Activated T-cell treated with anti-CD3 and anti-CD28 coated beads for 1 hour (primary cell): ENCODE data around the gene RPS6KB2.
"Not testable (repeated sequence)": the region's sequence is repeated elsewhere in the genome, so short reads cannot be mapped to it uniquely, and the experiment has no call there.

ENCODE experiments used
- DNase-seq: peaks from one replicate; pipeline ENCODE4 v3.0.0-alpha.2; 2020; ENCODE audit warnings: low read depth

Gene RPS6KB2

DNA sequence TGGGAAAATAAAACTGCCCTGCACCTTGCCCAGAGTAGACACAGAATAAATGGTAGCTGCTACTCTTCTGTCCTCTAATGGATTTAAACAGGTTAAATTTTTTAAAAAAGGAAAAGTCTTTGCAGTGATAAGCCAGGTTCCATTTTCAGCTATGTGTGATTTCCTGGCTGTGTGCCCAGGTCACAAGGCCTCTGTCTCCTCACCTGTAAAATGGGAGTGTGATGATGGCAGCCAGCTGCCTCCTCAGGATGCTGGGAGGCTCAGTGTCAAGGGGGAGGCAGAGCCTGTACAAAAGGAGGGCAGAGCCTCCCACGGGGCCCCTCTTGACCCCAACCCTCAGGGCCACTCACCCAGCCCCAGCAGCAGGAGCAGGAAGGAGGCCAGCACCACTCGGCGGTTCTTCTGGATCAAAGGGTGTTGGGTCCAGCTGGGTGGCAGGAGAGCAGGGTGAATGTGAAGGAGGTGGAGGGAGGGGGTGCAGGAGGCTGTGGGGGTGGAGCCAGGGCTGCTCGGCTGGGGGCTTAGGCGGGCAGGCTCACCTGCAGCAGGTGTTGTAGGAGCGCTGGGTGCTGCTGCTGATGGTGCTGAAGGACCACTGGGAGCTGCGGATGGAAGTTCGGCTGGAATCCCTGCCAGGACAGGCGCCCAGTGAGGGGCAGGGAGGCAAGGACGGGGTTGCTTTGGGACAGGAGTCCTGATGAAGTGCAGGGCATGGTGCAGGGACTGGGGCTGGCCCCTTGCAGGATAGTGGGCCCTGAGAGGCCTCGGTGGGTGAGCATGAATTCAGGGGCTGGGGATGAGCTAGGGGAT lies 38.9 kb downstream of the RPS6KB2 start:
- DNase-seq: no peak

DNA sequence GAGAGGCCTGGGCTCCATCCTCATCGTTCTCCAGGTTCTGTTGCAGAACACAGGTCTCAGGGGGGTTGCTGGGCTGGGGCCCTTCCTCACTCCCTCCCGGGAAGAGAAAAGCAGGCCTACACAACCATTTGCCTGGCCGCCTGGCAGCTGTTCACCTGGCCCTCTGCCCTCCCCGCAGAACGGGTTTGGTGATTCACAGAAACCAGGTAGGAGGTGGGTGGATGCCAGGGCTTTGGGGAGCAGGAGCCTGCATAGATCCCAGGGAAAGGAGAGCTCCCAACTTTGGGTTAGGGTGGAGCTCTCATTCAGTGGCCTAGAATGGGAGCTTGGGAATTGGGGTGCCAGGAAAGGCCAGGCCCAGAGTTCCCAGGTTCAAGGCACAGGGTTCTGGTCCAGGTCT lies 39.8 kb downstream of the RPS6KB2 start:
- DNase-seq: no peak

DNA sequence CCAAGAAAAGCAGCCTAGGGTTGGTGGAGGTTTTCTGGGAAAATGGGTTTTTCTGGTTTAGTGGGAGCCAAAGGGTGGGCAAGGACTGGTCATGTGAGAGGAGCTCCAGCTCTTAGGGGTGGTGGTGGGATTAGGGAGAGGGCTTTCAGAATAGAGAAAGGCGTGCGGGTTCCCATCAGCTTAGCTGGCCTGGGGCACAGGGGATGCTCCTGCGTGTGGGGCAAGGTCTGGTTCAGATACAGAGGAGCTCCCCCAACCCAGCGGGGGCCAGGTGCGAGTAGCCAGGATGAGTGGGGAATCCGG lies 40.1 kb downstream of the RPS6KB2 start:
- no peak for DNase-seq

DNA sequence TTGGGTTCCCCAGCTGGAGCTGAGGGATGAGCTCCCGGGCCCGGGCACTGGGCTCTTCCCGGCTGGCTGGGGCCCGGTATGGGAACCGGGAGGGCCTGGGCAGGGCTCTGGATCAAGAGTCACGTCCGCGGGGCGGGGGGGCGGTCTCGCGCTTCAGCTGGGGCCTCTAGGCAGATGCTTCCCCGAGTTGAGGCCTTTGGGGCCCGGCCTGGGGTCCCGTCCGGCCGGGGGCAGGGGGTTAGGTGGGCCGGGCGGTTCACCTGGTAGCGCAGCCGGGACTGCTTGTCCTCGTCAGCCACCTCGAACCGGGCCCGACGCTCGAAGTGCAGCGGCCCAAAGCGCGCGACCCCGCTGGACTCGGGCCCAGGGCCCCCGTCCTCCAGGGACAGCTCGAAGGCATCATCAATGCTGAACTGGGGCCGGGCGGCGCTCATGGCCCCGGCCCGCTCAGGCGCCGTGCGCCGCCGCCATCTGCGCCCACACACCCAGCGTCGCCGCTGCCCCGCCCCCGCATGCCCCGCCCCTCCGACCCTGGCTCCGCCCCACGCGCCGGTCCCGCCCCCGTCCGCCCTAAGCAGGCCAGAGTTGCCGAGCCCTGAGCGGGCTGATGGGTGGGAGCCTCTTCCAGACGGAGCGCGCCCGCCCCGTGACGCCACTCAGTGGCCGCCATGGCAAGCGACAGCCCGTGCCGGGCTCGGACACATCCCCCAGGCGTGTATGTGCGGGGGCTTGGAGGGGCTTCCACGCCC lies 40.6 kb downstream of the RPS6KB2 start, which contains the start of gene TMEM134:
TMEM134 (minus strand) TSS at position 493 of the 749 bp plus-strand sequence; CDS start at position 434, 59 bp downstream.
- peak; percentile 88 for DNase-seq

DNA sequence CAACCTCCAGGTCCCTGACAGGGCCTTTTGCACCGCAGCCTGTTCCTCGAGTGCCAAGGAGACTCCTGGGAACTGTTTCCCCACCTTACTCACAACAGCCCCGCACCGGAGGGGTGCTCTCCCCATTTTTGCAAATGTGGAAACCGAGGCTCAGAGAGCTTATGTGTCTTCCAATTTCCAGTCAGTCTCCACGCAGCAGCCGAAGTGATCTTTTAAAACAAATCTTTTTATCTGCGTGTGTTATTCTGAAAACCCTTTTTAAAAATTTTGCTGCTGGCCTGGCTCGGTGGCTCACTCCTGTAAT lies 41.2 kb downstream of the RPS6KB2 start:
- DNase-seq: no peak

DNA sequence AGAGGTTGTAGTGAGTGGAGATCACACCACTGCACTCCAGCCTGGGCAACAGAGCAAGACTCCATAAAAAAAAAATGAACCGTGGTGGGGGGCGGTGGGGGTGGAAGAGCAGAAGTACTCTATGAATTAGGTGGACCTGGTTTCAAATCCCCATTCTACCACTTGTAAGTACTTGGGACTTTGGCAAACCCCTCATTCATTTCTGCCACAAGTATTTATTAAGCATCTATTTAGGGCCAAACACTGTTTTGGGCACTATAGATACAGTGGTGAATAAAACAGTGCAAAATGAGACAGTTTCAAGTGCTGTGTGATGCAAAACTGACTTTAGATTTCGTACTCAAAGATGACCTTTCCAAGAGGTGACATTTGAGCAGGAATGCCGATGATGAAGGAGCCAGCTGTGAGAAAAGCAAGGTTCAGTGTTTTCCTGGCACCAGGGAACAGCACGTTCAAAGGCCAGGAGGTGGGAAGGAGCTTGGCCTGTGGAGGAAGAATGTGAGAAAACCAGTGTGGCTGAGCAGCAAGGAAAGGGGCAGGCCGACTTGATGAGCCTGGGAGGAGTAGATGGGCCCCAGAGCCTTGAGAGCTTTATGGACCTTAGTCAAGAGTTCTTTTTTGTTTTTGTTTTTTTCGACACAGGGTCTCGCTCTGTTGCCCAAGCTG lies 42.2 kb downstream of the RPS6KB2 start:
- DNase-seq: no peak

DNA sequence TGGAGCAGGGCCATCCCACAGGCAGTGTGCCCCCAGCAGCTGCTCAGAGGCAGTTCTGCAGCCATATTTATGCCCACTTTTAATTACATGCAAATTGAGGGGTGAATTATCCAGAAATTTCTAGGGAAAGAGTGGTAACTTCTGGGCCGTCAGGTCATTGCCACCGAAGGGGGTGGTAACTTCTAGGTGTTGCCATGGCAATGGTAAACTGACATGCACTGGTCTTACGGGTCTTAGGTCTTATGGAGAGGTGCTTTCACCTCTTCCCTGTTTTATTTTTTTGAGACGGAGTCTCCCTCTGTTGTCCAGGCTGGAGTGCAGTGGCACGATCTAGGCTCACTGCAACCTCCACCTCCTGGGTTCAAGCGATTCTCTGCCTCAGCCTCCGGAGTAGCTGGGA lies 44.6 kb downstream of the RPS6KB2 start:
- DNase-seq: no peak

DNA sequence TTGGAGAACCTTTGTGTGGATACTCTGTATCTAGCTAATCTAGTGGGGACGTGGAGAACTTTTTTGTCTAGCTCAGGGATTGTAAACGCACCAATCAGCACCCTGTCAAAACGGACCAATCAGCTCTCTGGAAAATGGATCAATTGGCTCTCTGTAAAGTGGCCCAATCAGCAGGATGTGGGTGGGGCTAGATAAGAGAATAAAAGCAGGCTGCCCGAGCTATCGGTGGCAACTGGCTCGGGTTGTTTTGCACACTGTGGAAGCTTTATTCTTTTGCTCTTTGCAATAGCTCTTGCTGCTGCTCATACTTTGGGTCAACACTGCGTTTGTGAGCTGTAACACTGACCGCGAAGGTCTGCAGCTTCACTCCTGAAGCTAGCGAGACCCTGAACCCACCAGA lies 48.4 kb downstream of the RPS6KB2 start:
- DNase-seq: not testable (repeated sequence)

DNA sequence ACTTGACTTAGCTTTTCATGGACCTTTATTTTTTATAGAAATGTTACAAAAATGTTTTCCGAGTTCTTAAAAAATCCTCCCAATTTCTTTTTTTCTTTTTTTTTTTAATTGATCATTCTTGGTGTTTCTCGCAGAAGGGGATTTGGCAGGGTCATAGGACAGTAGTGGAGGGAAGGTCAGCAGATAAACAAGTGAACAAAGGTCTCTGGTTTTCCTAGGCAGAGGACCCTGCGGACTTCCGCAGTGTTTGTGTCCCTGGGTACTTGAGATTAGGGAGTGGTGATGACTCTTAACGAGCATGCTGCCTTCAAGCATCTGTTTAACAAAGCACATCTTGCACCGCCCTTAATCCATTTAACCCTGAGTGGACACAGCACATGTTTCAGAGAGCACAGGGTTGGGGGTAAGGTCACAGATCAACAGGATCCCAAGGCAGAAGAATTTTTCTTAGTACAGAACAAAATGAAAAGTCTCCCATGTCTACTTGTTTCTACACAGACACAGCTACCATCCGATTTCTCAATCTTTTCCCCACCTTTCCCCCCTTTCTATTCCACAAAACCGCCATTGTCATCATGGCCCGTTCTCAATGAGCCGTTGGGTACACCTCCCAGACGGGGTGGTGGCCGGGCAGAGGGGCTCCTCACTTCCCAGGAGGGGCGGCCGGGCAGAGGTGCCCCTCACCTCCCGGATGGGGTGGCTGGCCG lies 49.2 kb downstream of the RPS6KB2 start:
- not testable (repeated sequence) for DNase-seq

DNA sequence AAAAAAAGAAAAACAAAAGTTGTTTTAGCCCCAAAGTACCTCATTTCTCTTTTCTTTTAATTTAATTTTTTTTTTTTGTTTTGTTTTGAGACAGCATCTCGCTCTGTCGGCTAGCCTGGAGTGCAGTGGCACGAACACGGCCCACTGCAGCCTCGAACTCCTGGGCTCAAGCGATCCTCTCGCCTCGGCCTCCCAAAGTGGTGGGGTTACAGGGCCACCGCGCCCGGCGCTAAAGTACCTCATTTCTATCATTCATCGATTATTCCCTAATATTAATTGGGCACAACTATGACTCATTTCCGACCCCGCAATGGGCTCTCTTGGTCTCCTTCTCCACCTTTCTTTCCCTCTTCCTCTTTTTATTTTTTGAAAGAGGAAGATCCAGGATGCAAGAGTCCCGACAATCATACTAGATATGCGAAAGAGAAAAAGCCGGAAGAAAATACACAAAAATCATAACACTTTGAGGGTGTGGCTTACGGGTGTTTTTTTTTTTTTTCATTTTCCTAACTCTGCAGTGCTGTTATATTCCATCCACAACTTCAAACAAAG lies 54.1 kb downstream of the RPS6KB2 start:
- no peak for DNase-seq

DNA sequence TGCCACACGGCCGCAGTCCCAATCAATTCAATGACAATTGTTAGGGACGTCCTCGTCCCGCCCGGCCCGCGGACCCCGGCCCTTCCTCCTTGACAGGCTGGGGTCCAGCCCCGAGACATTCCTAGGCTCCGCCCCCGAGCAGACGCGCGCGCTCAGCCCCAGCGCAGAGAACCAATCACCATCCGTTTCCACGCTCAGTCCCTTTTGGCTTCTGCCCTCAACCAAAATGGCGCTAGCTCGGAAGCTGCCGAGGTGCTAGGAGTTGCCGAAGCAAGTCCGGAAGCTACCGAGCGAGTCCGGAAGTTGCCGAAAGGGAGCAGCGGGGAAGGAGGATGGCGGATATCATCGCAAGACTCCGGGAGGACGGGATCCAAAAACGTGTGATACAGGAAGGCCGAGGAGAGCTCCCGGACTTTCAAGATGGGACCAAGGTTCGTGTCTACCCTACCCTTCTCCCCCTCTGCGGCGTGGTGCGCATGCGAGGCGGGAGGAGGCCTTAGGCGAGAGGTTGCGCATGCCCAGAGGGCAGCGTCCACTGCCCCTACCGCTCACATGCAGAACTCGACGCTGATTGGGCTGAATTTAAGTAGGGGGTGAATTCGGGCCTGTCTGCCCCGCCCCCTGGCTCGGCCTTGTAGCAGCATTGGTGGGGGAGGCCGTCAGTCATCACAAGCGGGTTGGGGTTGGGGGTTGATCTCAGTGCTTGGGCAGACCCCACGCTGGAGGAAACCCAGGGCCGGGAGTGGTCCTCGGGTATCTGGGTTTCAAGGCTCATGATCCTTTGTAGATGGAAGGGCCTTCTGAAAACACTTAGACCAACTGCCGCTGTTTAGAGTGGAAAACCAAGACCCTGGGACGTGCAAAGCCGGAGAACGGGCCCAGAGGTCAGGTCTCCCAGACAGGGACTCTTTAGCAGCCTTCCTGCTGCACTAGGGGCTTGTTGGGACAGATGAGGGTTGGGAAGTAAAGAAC lies 54.8 kb downstream of the RPS6KB2 start, which contains the start of gene AIP:
AIP (plus strand) TSS at position 200 of the 972 bp plus-strand sequence; CDS start at position 333, 133 bp downstream.
- DNase-seq: peak; percentile 94

DNA sequence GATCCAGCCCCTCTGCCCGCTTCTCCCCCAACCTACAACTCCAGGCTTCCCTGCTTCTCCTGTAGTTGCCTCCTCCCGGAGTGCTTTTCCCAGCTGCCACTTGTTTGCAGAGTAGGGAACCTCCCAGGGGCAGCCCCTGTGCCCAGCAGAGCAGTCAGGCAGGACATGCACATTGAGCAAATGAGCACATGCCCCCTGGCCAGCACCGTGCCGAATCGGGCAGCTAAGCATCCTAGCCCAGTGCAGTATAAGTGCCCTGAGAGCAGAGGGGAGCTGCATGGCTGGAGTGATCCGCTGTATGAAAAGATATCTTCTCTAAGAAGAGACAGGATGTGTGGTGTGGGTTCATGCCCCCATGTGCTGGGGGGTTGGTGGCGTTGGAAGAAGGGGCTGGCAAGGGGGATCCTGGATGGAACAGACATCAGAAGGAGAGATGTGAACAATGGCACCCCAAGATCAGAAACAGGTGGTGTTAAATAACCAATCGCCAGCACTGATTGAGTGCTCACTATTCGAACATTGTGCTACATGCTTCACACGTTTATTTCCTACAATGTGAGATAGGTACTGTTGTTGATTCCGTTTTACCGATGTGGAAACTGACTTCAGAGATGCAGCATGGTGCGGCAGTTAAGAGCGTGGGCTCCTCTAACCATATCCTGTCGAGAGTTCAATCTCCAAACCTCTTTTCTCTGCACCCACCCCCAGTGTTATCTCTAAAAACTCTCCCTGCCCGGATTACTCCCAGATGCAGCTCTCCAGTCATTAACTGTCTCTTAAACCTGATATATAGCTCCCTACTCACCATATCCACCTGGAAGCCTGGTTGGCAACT lies 55.8 kb downstream of the RPS6KB2 start:
- no peak for DNase-seq

DNA sequence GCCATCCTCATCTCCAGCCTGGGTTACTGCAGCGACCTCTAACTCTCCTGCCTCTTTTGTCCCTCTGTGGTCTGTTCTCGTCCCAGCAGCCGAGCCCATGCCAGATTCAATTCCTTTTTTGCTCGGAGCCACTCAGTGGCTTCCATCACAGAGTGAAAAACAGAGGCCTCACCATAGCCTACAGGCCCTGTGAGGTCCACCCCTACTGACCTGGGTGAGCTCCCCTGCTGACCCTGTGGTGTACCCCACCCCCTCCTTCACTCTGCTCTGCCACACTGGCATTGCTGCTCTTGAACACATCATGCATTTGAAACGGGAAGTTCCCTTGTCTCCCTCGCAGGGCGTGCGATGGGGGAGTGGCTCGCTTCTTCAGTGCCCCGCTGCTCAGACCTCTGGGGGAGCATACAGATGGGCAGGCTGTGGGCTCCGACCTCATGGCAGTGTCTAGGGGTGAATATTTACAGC lies 56.6 kb downstream of the RPS6KB2 start:
- DNase-seq: peak; percentile 48
